ENCODE data around the gene IQCE.

GRCh38 chr7:2612445-2613097 lies 53.8 kb downstream of the IQCE start:
- no peak for TF ChIP-seq CTCF (IDR thresholded peaks at IDR 0.05)
- TF ChIP-seq EZH2 (IDR thresholded peaks at IDR 0.05; ENCODE audit: borderline replicate concordance, insufficient read depth, low read depth, low read length, poor library complexity, severe bottlenecking) = no peak
